B cell (primary cell): Measurements from ENCODE around the gene PGF. TPM values are rescaled to one million over a fixed set of nuclear protein-coding genes. Genes with fewer than 3 reads are reported as not detected.

Experiments
- ATAC-seq: fragments of 200-7000 bp; cut with Tn5 transposase; one replicate; pipeline ENCODE4 v1.10.0; 2021; ENCODE audit warnings: low read depth, mild to moderate bottlenecking, moderate number of reproducible peaks, moderate library complexity
- CTCF ChIA-PET: fragments of 350-600 bp; sonication (Branson Sonifier 250); formaldehyde crosslinking; loops from one replicate; lab custom pipeline; 2021; ENCODE audit warnings: antibody characterized with exemption, inconsistent platforms; lab: Charles Lee
- POLR2A ChIA-PET: fragments of 350-600 bp; sonication (Branson Sonifier 250); formaldehyde crosslinking; loops from one replicate; lab custom pipeline; 2021; ENCODE audit warnings: antibody characterized with exemption; lab: Charles Lee
- DNase-seq: peaks from one replicate; pipeline ENCODE4 v3.0.0; 2013
- H2AFZ ChIP-seq: 2 replicates; pipeline ENCODE4 v1.6.1; 2012; ENCODE audit warnings: mild to moderate bottlenecking, low read depth, low read length; ENCODE audit not compliant: insufficient read depth, poor library complexity, severe bottlenecking
- H3K27ac ChIP-seq, 2 donors: 1 replicate in 1 of 2; 2 replicates in 1 of 2; pipeline ENCODE4 v1.5.1; 2012 to 2013; ENCODE audit warnings: low read length in 2 of 2, mild to moderate bottlenecking in 2 of 2, moderate library complexity in 1 of 2
- H3K27me3 ChIP-seq, 4 experiments: fragments of 200-600 bp in 1 of 4; sonication (generic) in 1 of 4; replicated peaks in 1 of 4; 1 replicate in 2 of 4; 2 replicates in 2 of 4; pipeline versions ENCODE4 v1.6.1 to v1.7.0; 2013 to 2016; ENCODE audit warnings: low read length in 3 of 4, mild to moderate bottlenecking in 2 of 4, mixed read lengths in 1 of 4, moderate library complexity in 1 of 4; ENCODE audit not compliant: insufficient read depth in 4 of 4, control insufficient read depth in 3 of 4; ENCODE audit errors: control extremely low read depth in 1 of 4
- H3K36me3 ChIP-seq, 2 experiments: replicated peaks in 1 of 2; 1 replicate in 1 of 2; 2 replicates in 1 of 2; pipeline versions ENCODE4 v1.6.1 to v1.7.1; 2013; ENCODE audit warnings: low read length in 1 of 2; ENCODE audit not compliant: insufficient read depth in 2 of 2, control insufficient read depth in 1 of 2; ENCODE audit errors: control extremely low read depth in 1 of 2, extremely low read depth in 1 of 2
- H3K4me1 ChIP-seq, 2 donors: fragments of 200-600 bp in 1 of 2; sonication (generic) in 1 of 2; 1 replicate in 1 of 2; 2 replicates in 1 of 2; pipeline versions ENCODE4 v1.5.1 to v1.6.1; 2013 to 2017; ENCODE audit warnings: low read length in 2 of 2; ENCODE audit not compliant: control insufficient read depth in 2 of 2, insufficient read depth in 2 of 2
- H3K4me2 ChIP-seq: replicated peaks from 2 replicates; pipeline ENCODE3; 2012; ENCODE audit warnings: mild to moderate bottlenecking, low read depth, low read length; ENCODE audit not compliant: poor library complexity, severe bottlenecking
- H3K4me3 ChIP-seq, 5 experiments: fragments of 200-600 bp in 1 of 5; sonication (generic) in 1 of 5; 1 replicate in 3 of 5; 2 replicates in 2 of 5; pipeline versions ENCODE4 v1.5.1 to v1.7.0; 2011 to 2016; ENCODE audit warnings: low read length in 4 of 5, mild to moderate bottlenecking in 4 of 5, low read depth in 2 of 5, control low read depth in 1 of 5, moderate library complexity in 1 of 5; ENCODE audit not compliant: insufficient read depth in 1 of 5; ENCODE audit errors: control extremely low read depth in 1 of 5, extremely low read depth in 1 of 5
- H3K79me2 ChIP-seq: fragments of 200-600 bp; sonication (generic); one replicate; pipeline ENCODE4 v1.6.0; 2016; ENCODE audit warnings: low read length; ENCODE audit not compliant: control insufficient read depth, insufficient read depth
- H3K9ac ChIP-seq: fragments of 200-600 bp; sonication (generic); 2 replicates; pipeline ENCODE4 v1.6.1; 2017; ENCODE audit warnings: mild to moderate bottlenecking, low read length, moderate library complexity
- H3K9me3 ChIP-seq, 3 donors: one replicate each; pipeline versions ENCODE4 v1.6.1 to v1.7.1; 2013; ENCODE audit warnings: low read length in 2 of 3; ENCODE audit not compliant: control insufficient read depth in 2 of 3, insufficient read depth in 1 of 3; ENCODE audit errors: control extremely low read depth in 1 of 3
- H4K20me1 ChIP-seq: 2 replicates; pipeline ENCODE4 v1.6.0; 2012; ENCODE audit warnings: mild to moderate bottlenecking, low read length; ENCODE audit not compliant: insufficient read depth, control insufficient read depth, poor library complexity, severe bottlenecking
- H3K27ac Mint-ChIP-seq: one replicate; pipeline ENCODE4 v1.8.0; 2021; ENCODE audit warnings: mixed read lengths
- H3K27me3 Mint-ChIP-seq: one replicate; pipeline ENCODE4 v1.8.0; 2021; ENCODE audit warnings: mixed read lengths
- H3K4me1 Mint-ChIP-seq: one replicate; pipeline ENCODE4 v1.8.0; 2021; ENCODE audit warnings: mixed read lengths
- H3K4me3 Mint-ChIP-seq: one replicate; pipeline ENCODE4 v1.8.0; 2021; ENCODE audit warnings: mixed read lengths
- H3K9me3 Mint-ChIP-seq: one replicate; pipeline ENCODE4 v1.8.0; 2022; ENCODE audit warnings: mixed read lengths; ENCODE audit not compliant: insufficient read depth
- CTCF ChIP-seq: fragments of 200-600 bp; IDR thresholded peaks from one replicate; pipeline ENCODE4 v1.8.0; 2022; ENCODE audit warnings: antibody characterized with exemption, mild to moderate bottlenecking
- EZH2 ChIP-seq: IDR thresholded peaks from 2 replicates; pipeline ENCODE4 v1.6.1; 2012; ENCODE audit warnings: borderline replicate concordance, low read depth, mild to moderate bottlenecking, moderate library complexity, low read length; ENCODE audit not compliant: insufficient read depth, poor library complexity, severe bottlenecking
- WGBS: methylation state at CpG from one replicate; pipeline ENCODE4 v1.1.5; 2013; ENCODE audit warnings: missing lambda C conversion rate; ENCODE audit not compliant: insufficient coverage; 5-methylcytosine and 5-hydroxymethylcytosine counted together
- intact Hi-C: fragments of 100-400 bp; cut with micrococcal nuclease; formaldehyde crosslinking; loops from one replicate; pipeline ENCODE4 v1.10.0; 2022
- polyA plus RNA-seq: library from polyadenylated mRNA; depleted of rRNA; stranded (reverse); fragments of >200 nt; gene quantifications from 2 replicates; pipeline ENCODE4 v1.2.3, GENCODE V29; 2012
- total RNA-seq, 2 donors: library from RNA; stranded (reverse); fragments of 120-200 nt in 1 of 2; gene quantifications; 1 replicate in 1 of 2; 2 replicates in 1 of 2; pipeline versions ENCODE4 v1.2.3 to v1.2.4, GENCODE V29; 2013 to 2022

Gene PGF
- total and polyA plus RNA-seq, 2 donors (not counting 1 experiment from before 2014, with no cell fraction given) = 0.07 to 0.47 TPM

- H3K27ac ChIP-seq = peak overlapping the region in 1 of 2 donors; percentile 54
- no peak overlapping the region for H3K4me3 ChIP-seq
- no peak overlapping the region for H3K9ac ChIP-seq
- intact Hi-C loops = no loop called here
- H3K79me2 ChIP-seq = no peaks in the 10 kb centered on the region
- H3K36me3 ChIP-seq = peaks cover 13 to 52% of the 10 kb centered on the region in 2 experiments
- no peaks in the 10 kb centered on the region for H3K27me3 Mint-ChIP-seq
- H3K4me1 Mint-ChIP-seq = peaks cover 41% of the 10 kb centered on the region
- no peak for DNase-seq
- no peak for ATAC-seq
- no peak overlapping the region for H3K4me2 ChIP-seq
- CTCF ChIA-PET = interaction anchor here (2.3 to 25.3 kb wide), 3 partner anchors 10 to 37 kb away, joined by 12 to 926 read pairs (median 59); partner anchors contain the start of genes DLST and PROX2
- peaks cover 5% of the 10 kb centered on the region for H4K20me1 ChIP-seq
- H3K27ac Mint-ChIP-seq = peak overlapping the region; percentile 82
- WGBS = 69% methylated on average over 8 of the region's 10 CpGs
- POLR2A ChIA-PET = no interaction called here
- no peak overlapping the region for H2AFZ ChIP-seq
- TF ChIP-seq CTCF (no peak), EZH2 (no peak)
- H3K9me3 ChIP-seq = no peaks in the 10 kb centered on the region
- no peaks in the 10 kb centered on the region for H3K9me3 Mint-ChIP-seq
- H3K4me3 Mint-ChIP-seq = peak overlapping the region; percentile 35
- peaks cover 17 to 52% of the 10 kb centered on the region in 2 donors for H3K4me1 ChIP-seq
- no peaks in the 10 kb centered on the region for H3K27me3 ChIP-seq
Measured at GRCh38 chr14:74902941-74903705, 52.3 kb downstream of the PGF start.

DNA sequence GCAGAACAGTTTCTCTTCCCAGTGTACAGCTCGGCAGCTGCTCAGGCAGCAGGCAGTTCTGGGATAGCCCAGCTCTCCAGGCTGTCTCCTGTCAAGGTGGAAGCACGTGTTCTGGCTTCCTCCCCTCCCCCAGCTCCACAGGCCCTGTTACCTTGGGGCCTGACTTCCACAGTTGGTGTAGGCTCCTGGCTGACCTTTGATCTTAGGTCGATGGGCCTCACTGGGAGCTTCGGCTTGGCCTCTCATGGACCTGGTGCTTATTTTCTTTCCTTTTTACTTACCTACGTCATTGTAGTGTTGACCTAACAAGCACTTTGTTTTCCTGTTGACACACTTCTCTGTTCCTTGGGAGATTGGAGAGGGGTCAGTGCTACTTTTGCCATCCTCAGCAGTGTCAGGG lies 56.7 kb downstream of the PGF start:
- H4K20me1 ChIP-seq = no peaks in the 10 kb centered on the region
- no peak overlapping the region for H3K9ac ChIP-seq
- no peak overlapping the region for H3K27ac Mint-ChIP-seq
- no peak overlapping the region for H3K4me3 ChIP-seq
- peaks cover 13% of the 10 kb centered on the region for H3K79me2 ChIP-seq
- H3K4me1 ChIP-seq = peaks cover 13 to 28% of the 10 kb centered on the region in 2 donors
- DNase-seq (no peak), ATAC-seq (no peak)
- peaks cover 39 to 92% of the 10 kb centered on the region in 2 experiments for H3K36me3 ChIP-seq
- intact Hi-C loops = no loop called here
- no peak overlapping the region for H3K4me2 ChIP-seq
- 97% methylated on average over 4 of the region's 5 CpGs for whole genome bisulfite sequencing
- POLR2A ChIA-PET = no interaction called here
- CTCF ChIA-PET = interaction anchor here (0.8 to 25.3 kb wide), 2 partner anchors 33 to 190 kb away, joined by 4 to 926 read pairs; partner anchors contain the start of genes DLST and PROX2
- H3K9me3 Mint-ChIP-seq = no peaks in the 10 kb centered on the region
- no peak for TF ChIP-seq EZH2
- TF ChIP-seq CTCF = no peak
- no peak overlapping the region for H3K4me3 Mint-ChIP-seq
- no peaks in the 10 kb centered on the region for H3K9me3 ChIP-seq
- H2AFZ ChIP-seq = no peak overlapping the region
- H3K27ac ChIP-seq = no peak overlapping the region
- H3K4me1 Mint-ChIP-seq = peaks cover 23% of the 10 kb centered on the region
- H3K27me3 ChIP-seq = no peaks in the 10 kb centered on the region
- no peaks in the 10 kb centered on the region for H3K27me3 Mint-ChIP-seq
